ENCODE data around the gene FH. TPM values are rescaled to one million over a fixed set of nuclear protein-coding genes. Genes with fewer than 3 reads are reported as not detected.

The FH gene
- total and polyA plus RNA-seq, 2 of the 13 experiments (the other 11 are each of a cell fraction or from before 2014, with no cell fraction given), result 39.2 to 152 TPM

GRCh38 chr1:241519308-241520079 is at the start of gene FH (continued):
- TF ChIP-seq ZNF235 (CRISPR knock-in tag; IDR thresholded peaks at IDR 0.05; ENCODE audit: borderline replicate concordance) (peak; percentile 76; the same call in 1 of the 2 replicates), ZNF318 (CRISPR knock-in tag; IDR thresholded peaks at IDR 0.05) (no peak), HIC2 (CRISPR knock-in tag; IDR thresholded peaks at IDR 0.05; ENCODE audit: low read depth) (peak; percentile 33; the same call in 1 of the 2 replicates), ZNF30 (CRISPR knock-in tag; IDR thresholded peaks at IDR 0.05) (0 out of 2 replicates have a peak, but pooled peaks have one; percentile 69), AGO2 (optimal IDR thresholded peaks at IDR 0.05; ENCODE audit: low read depth, low read length) (peak; percentile 84), ZNF343 (CRISPR knock-in tag; IDR thresholded peaks at IDR 0.05) (peak; percentile 73; the same call in 1 of the 2 replicates), CAMTA2 (CRISPR knock-in tag; IDR thresholded peaks at IDR 0.05; ENCODE audit: borderline replicate concordance) (no peak), GATA4 (IDR thresholded peaks at IDR 0.05; ENCODE audit: borderline replicate concordance, low read depth) (0 out of 2 replicates have a peak, but pooled peaks have one; percentile 67), TBX2 (CRISPR knock-in tag; IDR thresholded peaks at IDR 0.05; ENCODE audit: borderline replicate concordance) (peak; percentile 80; the same call in 1 of the 2 replicates), FOXP4 (CRISPR knock-in tag; IDR thresholded peaks at IDR 0.05) (no peak), HES4 (CRISPR knock-in tag; IDR thresholded peaks at IDR 0.05; ENCODE audit: borderline replicate concordance) (no peak), MNT (IDR thresholded peaks at IDR 0.05) (peak; percentile 26; the same call in 1 of the 2 replicates), MLX (CRISPR knock-in tag; IDR thresholded peaks at IDR 0.05) (no peak)
